Stimulated activated naive CD8-positive, alpha-beta T cell treated with anti-CD3 and anti-CD28 coated beads, Interleukin-15, amount 100 ng/mL, for 72 hours (primary cell): ENCODE results near the gene SEMA6A.

Experiments
- ATAC-seq: fragments of 150-1000 bp; cut with Tn5 transposase; 2 replicates; pipeline ENCODE4 v1.10.0; 2021; ENCODE audit warnings: mild to moderate bottlenecking, moderate library complexity
- DNase-seq, 2 donors: peaks; one replicate each; pipeline ENCODE4 v3.0.0; 2021 to 2022
- H3K27ac Mint-ChIP-seq, 2 donors: one replicate each; pipeline ENCODE4 v1.8.0; 2022; ENCODE audit warnings: mild to moderate bottlenecking in 2 of 2, mixed read lengths in 2 of 2, moderate library complexity in 2 of 2
- H3K27me3 Mint-ChIP-seq: one replicate; pipeline ENCODE4 v1.8.0; 2022; ENCODE audit warnings: mixed read lengths
- H3K4me1 Mint-ChIP-seq: one replicate; pipeline ENCODE4 v1.8.0; 2022; ENCODE audit warnings: mild to moderate bottlenecking, mixed read lengths
- H3K4me3 Mint-ChIP-seq, 2 donors: one replicate each; pipeline ENCODE4 v1.8.0; 2022; ENCODE audit warnings: mild to moderate bottlenecking in 2 of 2, mixed read lengths in 2 of 2, moderate library complexity in 1 of 2
- H3K9me3 Mint-ChIP-seq, 2 donors: one replicate each; pipeline ENCODE4 v1.8.0; 2022; ENCODE audit warnings: mixed read lengths in 2 of 2

Gene SEMA6A

DNA sequence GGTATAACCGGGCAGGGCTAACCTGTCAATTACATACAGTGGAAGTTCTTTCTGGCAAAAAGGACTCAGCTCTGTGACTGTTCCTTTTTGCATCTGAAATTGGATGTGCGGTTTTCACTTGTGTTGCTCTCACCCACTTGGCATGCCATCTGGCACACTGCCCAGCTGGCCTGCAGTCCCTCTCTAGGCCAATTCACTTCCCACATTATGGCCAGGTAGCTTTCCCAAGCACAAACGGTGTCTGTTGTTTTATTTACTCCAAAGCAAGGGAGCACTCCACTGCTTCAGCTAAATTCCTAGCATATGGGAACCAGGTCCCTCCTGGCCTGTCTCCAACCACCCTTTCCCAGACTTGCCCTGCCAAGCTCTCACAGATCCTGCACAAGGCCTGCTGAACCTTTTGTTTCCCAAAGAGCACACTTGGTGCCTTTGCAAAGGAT lies 132.5 kb downstream of the SEMA6A start:
- H3K9me3 Mint-ChIP-seq = peaks cover 0 to 13% of the 10 kb centered on the region in 2 donors
- no peak for DNase-seq
- no peak overlapping the region for H3K27ac Mint-ChIP-seq

GRCh38 chr5:116441223-116441622 lies 133.4 kb downstream of the SEMA6A start:
- no peak for DNase-seq
- no peaks in the 10 kb centered on the region for H3K4me1 Mint-ChIP-seq
- H3K4me3 Mint-ChIP-seq = no peak overlapping the region
- H3K27ac Mint-ChIP-seq = no peak overlapping the region
- no peak for ATAC-seq
- no peaks in the 10 kb centered on the region for H3K27me3 Mint-ChIP-seq
- peaks cover 0 to 6% of the 10 kb centered on the region in 2 donors for H3K9me3 Mint-ChIP-seq

More for the DNA sequence above, 132.5 kb downstream of the SEMA6A start:
- no peak for ATAC-seq
- H3K27me3 Mint-ChIP-seq = no peaks in the 10 kb centered on the region
- no peak overlapping the region for H3K4me3 Mint-ChIP-seq
- no peaks in the 10 kb centered on the region for H3K4me1 Mint-ChIP-seq

GRCh38 chr5:116440457-116441001 lies 134.1 kb downstream of the SEMA6A start:
- H3K4me1 Mint-ChIP-seq = no peaks in the 10 kb centered on the region
- no peak overlapping the region for H3K27ac Mint-ChIP-seq
- no peaks in the 10 kb centered on the region for H3K9me3 Mint-ChIP-seq
- H3K27me3 Mint-ChIP-seq = no peaks in the 10 kb centered on the region
- ATAC-seq (no peak), DNase-seq (no peak)
- no peak overlapping the region for H3K4me3 Mint-ChIP-seq

- H3K27me3 Mint-ChIP-seq = no peaks in the 10 kb centered on the region
- no peak overlapping the region for H3K27ac Mint-ChIP-seq
- H3K4me3 Mint-ChIP-seq = no peak overlapping the region
- ATAC-seq = no peak
- no peaks in the 10 kb centered on the region for H3K4me1 Mint-ChIP-seq
- H3K9me3 Mint-ChIP-seq = no peaks in the 10 kb centered on the region
- DNase-seq = no peak
Measured at GRCh38 chr5:116439905-116440304, 134.7 kb downstream of the SEMA6A start.

DNA sequence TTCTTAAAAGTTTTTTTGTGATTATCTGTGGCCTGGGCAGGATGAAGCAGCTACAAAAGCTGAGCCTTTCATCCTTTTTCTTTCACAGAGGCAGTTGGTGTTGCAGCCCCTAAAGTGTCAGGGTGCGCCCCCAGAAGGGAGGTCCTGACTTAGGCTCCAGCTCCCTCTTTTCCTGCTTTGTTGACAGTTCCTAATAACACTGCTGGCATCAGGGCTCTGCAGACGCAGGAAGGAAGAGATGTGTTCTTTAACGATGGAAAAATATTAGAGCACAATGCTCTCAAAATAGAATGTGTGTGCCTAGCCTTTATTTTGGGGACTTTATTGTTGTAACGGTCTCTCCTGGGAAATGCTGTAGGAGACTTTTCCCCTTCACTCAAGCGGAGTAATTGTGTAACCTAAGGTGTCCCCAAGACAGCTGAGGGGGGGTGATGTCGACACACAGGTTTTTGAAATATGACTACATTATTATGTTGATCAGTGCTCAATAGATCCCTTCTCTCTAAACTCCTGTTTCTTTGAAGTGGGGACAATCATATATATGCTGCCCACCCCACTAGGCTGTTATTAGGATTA lies 135.6 kb downstream of the SEMA6A start:
- H3K4me3 Mint-ChIP-seq = no peak overlapping the region
- DNase-seq (no peak), ATAC-seq (no peak)

GRCh38 chr5:116437922-116438578 lies 136.6 kb downstream of the SEMA6A start:
- DNase-seq (no peak), ATAC-seq (no peak)
- Mint-ChIP-seq H3K27me3 (no peaks in the 10 kb centered on the region), H3K27ac (no peak overlapping the region), H3K4me1 (no peaks in the 10 kb centered on the region), H3K4me3 (no peak overlapping the region), H3K9me3 (no peaks in the 10 kb centered on the region)

More for the DNA sequence above, 135.6 kb downstream of the SEMA6A start:
- no peak overlapping the region for H3K27ac Mint-ChIP-seq
- no peaks in the 10 kb centered on the region for H3K27me3 Mint-ChIP-seq
- H3K9me3 Mint-ChIP-seq = no peaks in the 10 kb centered on the region
- H3K4me1 Mint-ChIP-seq = no peaks in the 10 kb centered on the region

- no peak overlapping the region for H3K27ac Mint-ChIP-seq
- no peak for DNase-seq
- no peaks in the 10 kb centered on the region for H3K27me3 Mint-ChIP-seq
- H3K9me3 Mint-ChIP-seq = no peaks in the 10 kb centered on the region
- no peaks in the 10 kb centered on the region for H3K4me1 Mint-ChIP-seq
- no peak overlapping the region for H3K4me3 Mint-ChIP-seq
- ATAC-seq = no peak
Measured at GRCh38 chr5:116437351-116437705, 137.3 kb downstream of the SEMA6A start.

DNA sequence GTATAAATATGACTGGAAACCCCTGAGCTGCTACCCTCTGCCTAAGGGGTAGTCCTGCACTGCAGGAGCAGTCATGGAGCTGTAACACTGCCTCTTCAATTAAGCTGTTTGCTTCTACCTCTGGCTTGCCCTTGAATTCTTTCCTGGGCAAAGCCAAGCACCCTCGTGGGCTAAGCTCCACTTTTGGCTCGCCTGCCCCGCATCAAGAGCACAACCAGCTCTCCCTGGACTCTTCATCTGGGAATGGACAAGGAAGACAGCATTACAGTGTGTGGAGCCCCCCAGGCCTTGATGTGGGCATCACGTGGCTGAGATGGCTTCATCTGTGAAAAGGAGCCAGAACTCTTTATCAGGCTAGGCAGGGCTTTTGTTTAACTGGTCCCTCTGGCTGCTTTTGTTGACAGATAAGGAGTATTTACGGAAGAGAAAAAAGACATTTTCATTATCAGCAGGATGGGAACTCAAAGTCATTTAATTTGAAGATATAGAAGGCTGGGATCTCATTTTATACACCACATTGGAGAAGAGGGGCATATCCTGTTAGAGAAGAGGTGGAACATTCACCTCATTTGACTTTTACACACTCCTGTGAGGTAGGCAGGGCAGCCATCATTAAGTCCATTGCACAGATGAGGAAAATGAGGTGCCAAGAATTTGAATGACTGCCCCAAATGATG lies 137.8 kb downstream of the SEMA6A start:
- Mint-ChIP-seq H3K4me3 (no peak overlapping the region), H3K4me1 (no peaks in the 10 kb centered on the region), H3K27me3 (no peaks in the 10 kb centered on the region), H3K27ac (peak overlapping the region in 1 of 2 donors; percentile 45), H3K9me3 (no peaks in the 10 kb centered on the region)
- DNase-seq = no peak
- ATAC-seq = no peak

DNA sequence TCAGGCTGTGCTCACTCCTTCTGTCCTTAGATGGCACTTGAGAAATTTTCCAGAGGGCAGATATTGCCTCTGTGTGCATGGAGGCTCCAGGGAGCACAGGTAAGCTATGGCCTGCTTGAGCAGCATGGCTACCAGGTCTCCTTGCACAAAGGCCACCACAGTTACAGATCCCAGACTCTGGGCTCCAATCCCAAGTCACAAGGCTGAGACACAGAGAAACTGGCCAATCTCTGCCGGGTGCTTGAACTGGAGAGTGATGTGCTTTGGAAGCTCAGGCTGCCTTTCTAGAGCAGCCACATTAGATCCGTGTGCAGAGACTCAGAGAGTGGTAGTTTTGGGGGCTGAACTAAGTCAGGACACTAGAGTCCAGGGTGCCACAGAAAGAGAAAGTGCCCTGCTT lies 145.7 kb downstream of the SEMA6A start:
- no peak for ATAC-seq
- H3K27me3 Mint-ChIP-seq = no peaks in the 10 kb centered on the region

GRCh38 chr5:116428413-116428812 lies 146.2 kb downstream of the SEMA6A start:
- no peaks in the 10 kb centered on the region for H3K4me1 Mint-ChIP-seq
- ATAC-seq = no peak
- no peak overlapping the region for H3K27ac Mint-ChIP-seq
- no peaks in the 10 kb centered on the region for H3K9me3 Mint-ChIP-seq
- H3K27me3 Mint-ChIP-seq = no peaks in the 10 kb centered on the region
- no peak for DNase-seq
- H3K4me3 Mint-ChIP-seq = no peak overlapping the region

More for the DNA sequence above, 145.7 kb downstream of the SEMA6A start:
- H3K4me3 Mint-ChIP-seq = no peak overlapping the region
- no peak for DNase-seq
- no peak overlapping the region for H3K27ac Mint-ChIP-seq
- no peaks in the 10 kb centered on the region for H3K4me1 Mint-ChIP-seq
- H3K9me3 Mint-ChIP-seq = no peaks in the 10 kb centered on the region

DNA sequence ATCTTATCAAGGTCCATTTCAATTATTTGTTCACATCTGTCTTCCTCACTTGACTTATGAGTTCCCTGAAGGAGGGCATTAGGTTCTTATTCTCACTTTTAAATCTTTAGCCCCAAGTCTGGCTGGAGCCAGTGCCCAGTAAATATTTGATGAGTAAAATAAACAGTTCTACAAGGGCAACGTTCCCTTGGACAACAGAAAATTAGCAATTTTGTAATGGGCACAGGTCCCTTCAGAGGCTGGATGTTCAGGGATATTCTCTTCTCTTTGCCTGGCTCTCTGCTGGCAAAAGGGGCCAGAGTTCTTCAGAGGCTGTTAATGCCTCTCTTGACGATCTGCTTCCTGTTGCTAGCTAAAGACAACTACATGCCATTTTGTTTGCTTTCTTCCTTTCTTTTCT lies 149.7 kb downstream of the SEMA6A start:
- H3K27me3 Mint-ChIP-seq = no peaks in the 10 kb centered on the region
- ATAC-seq (no peak), DNase-seq (no peak)
- no peak overlapping the region for H3K27ac Mint-ChIP-seq
- H3K9me3 Mint-ChIP-seq = no peaks in the 10 kb centered on the region
- H3K4me1 Mint-ChIP-seq = no peaks in the 10 kb centered on the region
- H3K4me3 Mint-ChIP-seq = no peak overlapping the region

DNA sequence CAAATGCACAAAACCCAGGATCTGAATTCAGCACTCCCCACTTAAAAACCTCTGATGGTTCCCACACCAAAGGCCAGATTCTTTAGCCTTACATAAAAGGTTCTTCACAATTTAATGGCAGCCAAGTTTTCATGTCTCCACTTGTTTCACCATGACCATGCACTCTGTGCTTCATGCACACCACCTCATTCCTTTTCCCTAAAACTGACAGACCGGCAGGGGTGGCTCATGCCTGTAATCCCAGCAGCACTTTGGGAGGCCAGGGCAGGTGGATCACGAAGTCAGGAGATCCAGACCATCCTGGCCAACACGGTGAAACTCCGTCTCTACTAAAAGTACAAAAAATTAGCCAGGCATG lies 150.4 kb downstream of the SEMA6A start:
- DNase-seq (no peak), ATAC-seq (no peak)
- Mint-ChIP-seq H3K27me3 (no peaks in the 10 kb centered on the region), H3K27ac (peak overlapping the region in 1 of 2 donors; percentile 55), H3K9me3 (no peaks in the 10 kb centered on the region), H3K4me3 (no peak overlapping the region), H3K4me1 (no peaks in the 10 kb centered on the region)

DNA sequence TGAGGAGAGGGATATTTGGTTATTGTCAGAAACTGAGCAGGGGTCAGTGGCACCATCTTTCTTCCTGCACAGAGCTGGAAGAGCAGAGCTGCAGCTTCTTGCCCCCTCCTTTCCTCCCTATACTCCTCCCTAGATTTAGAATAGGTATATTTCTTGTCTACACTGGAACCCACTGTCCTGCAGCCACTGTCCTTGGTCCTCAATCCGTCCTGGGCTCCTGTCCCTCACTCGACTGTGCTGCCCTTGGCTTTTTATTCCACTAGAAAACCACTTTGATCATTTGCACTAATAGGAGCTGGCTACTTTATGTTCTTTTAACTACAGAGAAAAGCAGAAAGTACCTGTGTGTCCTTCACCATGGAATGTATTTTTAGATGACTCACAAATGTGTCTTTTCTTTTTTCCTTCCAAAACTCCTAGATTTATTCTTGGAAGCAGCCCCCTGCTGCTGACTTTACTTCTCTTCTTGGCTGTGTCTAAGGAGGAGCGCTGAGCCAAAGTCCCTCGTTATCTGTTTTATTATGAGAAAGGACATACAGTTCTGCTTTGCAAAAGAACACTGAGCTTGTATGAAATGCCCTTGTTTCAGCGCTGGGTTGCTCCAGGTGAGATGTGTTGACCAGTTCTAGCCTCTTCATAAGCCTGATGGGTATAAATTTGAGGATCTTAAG lies 150.9 kb downstream of the SEMA6A start:
- peak overlapping the region in 1 of 2 donors; percentile 55 for H3K27ac Mint-ChIP-seq
- ATAC-seq (no peak), DNase-seq (no peak)
- no peaks in the 10 kb centered on the region for H3K9me3 Mint-ChIP-seq
- H3K27me3 Mint-ChIP-seq = no peaks in the 10 kb centered on the region
- no peaks in the 10 kb centered on the region for H3K4me1 Mint-ChIP-seq
- no peak overlapping the region for H3K4me3 Mint-ChIP-seq

GRCh38 chr5:116423141-116423540 lies 151.5 kb downstream of the SEMA6A start:
- DNase-seq (no peak), ATAC-seq (no peak)
- no peaks in the 10 kb centered on the region for H3K4me1 Mint-ChIP-seq
- no peak overlapping the region for H3K4me3 Mint-ChIP-seq
- H3K27me3 Mint-ChIP-seq = no peaks in the 10 kb centered on the region
- no peaks in the 10 kb centered on the region for H3K9me3 Mint-ChIP-seq
- H3K27ac Mint-ChIP-seq = no peak overlapping the region

DNA sequence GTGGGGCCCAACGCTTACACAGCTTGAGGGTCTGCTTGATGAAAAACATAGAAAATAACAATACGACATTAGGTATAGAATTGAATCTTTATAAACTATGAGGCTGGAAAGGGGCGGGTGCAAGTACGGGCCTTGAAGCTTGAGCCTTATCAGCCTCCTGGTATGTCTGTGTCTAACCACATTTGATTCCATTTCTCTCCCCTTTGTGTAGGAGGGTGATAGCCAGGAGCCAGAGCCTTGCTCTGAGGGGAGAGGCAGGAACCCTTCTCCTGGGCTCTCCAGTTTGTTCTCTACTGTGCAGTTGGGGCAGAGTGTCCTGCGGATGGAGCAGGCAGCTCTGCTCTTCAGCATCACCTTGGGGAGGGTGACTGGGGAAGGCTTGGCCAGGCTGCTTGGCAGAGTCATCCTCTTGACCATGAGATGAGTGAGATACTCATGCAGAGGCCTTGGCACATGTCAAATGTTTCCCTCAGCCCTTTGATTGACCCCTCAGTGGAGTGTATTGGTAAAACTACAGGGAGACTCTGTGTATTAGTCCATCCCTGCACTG lies 153.5 kb downstream of the SEMA6A start:
- DNase-seq = no peak
- no peak overlapping the region for H3K27ac Mint-ChIP-seq

More for the DNA sequence above, 153.5 kb downstream of the SEMA6A start:
- Mint-ChIP-seq H3K4me1 (no peaks in the 10 kb centered on the region), H3K27me3 (no peaks in the 10 kb centered on the region), H3K4me3 (no peak overlapping the region), H3K9me3 (no peaks in the 10 kb centered on the region)
- no peak for ATAC-seq
